OCI-LY1 (cell line): Measurements from ENCODE around the gene UBL3.

Experiments
- H2AFZ ChIP-seq: fragments of 200-600 bp; sonication (generic), shearing (Covaris generic); 2 replicates; pipeline ENCODE4 v1.6.0; 2014; ENCODE audit warnings: antibody characterized with exemption, mild to moderate bottlenecking, low read length
- H3F3A ChIP-seq: fragments of 200-600 bp; sonication (generic), shearing (Covaris generic); 2 replicates; pipeline ENCODE4 v1.6.0; 2014; ENCODE audit warnings: mild to moderate bottlenecking, antibody characterized with exemption, low read length, moderate library complexity; ENCODE audit not compliant: insufficient read depth
- H3K27ac ChIP-seq: fragments of 200-600 bp; sonication (generic); 2 replicates; pipeline ENCODE4 v1.5.1; 2014; ENCODE audit warnings: low read length, mixed run types, mild to moderate bottlenecking, low read depth; ENCODE audit not compliant: poor library complexity, severe bottlenecking
- H3K27me3 ChIP-seq: fragments of 200-600 bp; sonication (generic); 2 replicates; pipeline ENCODE4 v1.6.0; 2014; ENCODE audit warnings: antibody characterized with exemption, mild to moderate bottlenecking, low read length, moderate library complexity; ENCODE audit not compliant: insufficient read depth
- H3K36me3 ChIP-seq: fragments of 200-600 bp; sonication (generic); 2 replicates; pipeline ENCODE4 v1.6.1; 2014; ENCODE audit warnings: mild to moderate bottlenecking, antibody characterized with exemption, low read length, moderate library complexity, mixed read lengths; ENCODE audit not compliant: insufficient read depth
- H3K4me1 ChIP-seq: fragments of 200-600 bp; sonication (generic); 2 replicates; pipeline ENCODE4 v1.5.1; 2014; ENCODE audit warnings: mild to moderate bottlenecking, low read length, moderate library complexity; ENCODE audit not compliant: insufficient read depth, severe bottlenecking
- H3K4me2 ChIP-seq: fragments of 200-600 bp; sonication (generic), shearing (Covaris generic); 2 replicates; pipeline ENCODE4 v1.6.1; 2014; ENCODE audit warnings: low read length
- H3K4me3 ChIP-seq: fragments of 200-600 bp; sonication (generic); 2 replicates; pipeline ENCODE4 v1.5.1; 2014; ENCODE audit warnings: low read length, low read depth, mild to moderate bottlenecking, mixed read lengths; ENCODE audit not compliant: poor library complexity, severe bottlenecking
- H3K79me2 ChIP-seq: fragments of 200-600 bp; shearing (Covaris generic); 2 replicates; pipeline ENCODE4 v1.6.1; 2016; ENCODE audit warnings: mixed run types, low read length, mixed read lengths; ENCODE audit not compliant: insufficient read depth
- H3K9ac ChIP-seq: fragments of 200-600 bp; sonication (generic), shearing (Covaris generic); 2 replicates; pipeline ENCODE4 v1.6.1; 2014; ENCODE audit warnings: mild to moderate bottlenecking, low read length, mixed read lengths
- H3K9me2 ChIP-seq: fragments of 200-600 bp; sonication (generic), shearing (Covaris generic); 2 replicates; pipeline ENCODE4 v1.6.1; 2014; ENCODE audit warnings: low read depth, mild to moderate bottlenecking, low read length, mixed read lengths
- H3K9me3 ChIP-seq: fragments of 200-600 bp; shearing (Covaris generic); 2 replicates; pipeline ENCODE4 v1.6.1; 2014; ENCODE audit warnings: low read length, mixed read lengths
- H4K20me1 ChIP-seq: fragments of 200-600 bp; sonication (generic), shearing (Covaris generic); 2 replicates; pipeline ENCODE4 v1.6.0; 2016; ENCODE audit warnings: mild to moderate bottlenecking, low read length; ENCODE audit not compliant: insufficient read depth
- CTCF ChIP-seq: fragments of 200-600 bp; sonication (generic), shearing (Covaris generic); IDR thresholded peaks from 2 replicates; pipeline ENCODE4 v1.5.1; 2017; ENCODE audit warnings: mild to moderate bottlenecking, antibody characterized with exemption, low read length, moderate library complexity, mixed read lengths
- EZH2 ChIP-seq: fragments of 200-600 bp; sonication (generic), shearing (Covaris generic); IDR thresholded peaks from 2 replicates; pipeline ENCODE4 v1.8.0; 2017; ENCODE audit warnings: borderline replicate concordance, mixed run types, mild to moderate bottlenecking, antibody characterized with exemption, low read length, moderate library complexity, mixed read lengths

The UBL3 gene

GRCh38 chr13:29882076-29882475, 31.7 kb upstream of the UBL3 start:
- Histone ChIP-seq H3F3A (no peaks in the 10 kb centered on the region), H3K9me3 (no peaks in the 10 kb centered on the region), H3K9ac (no peak overlapping the region), H3K27me3 (peaks cover 4% of the 10 kb centered on the region; the same call in 1 of the 2 replicates), H3K4me3 (no peak overlapping the region), H3K79me2 (no peaks in the 10 kb centered on the region), H3K4me1 (no peaks in the 10 kb centered on the region), H4K20me1 (no peaks in the 10 kb centered on the region), H3K4me2 (no peak overlapping the region), H3K27ac (no peak overlapping the region), H3K9me2 (no peaks in the 10 kb centered on the region), H3K36me3 (no peaks in the 10 kb centered on the region), H2AFZ (no peak overlapping the region)
- TF ChIP-seq CTCF, result no peak
- TF ChIP-seq EZH2, result no peak

- Histone ChIP-seq H3K36me3 (no peaks in the 10 kb centered on the region), H3K4me1 (no peaks in the 10 kb centered on the region), H3K9ac (no peak overlapping the region), H3K9me3 (no peaks in the 10 kb centered on the region), H3K27ac (no peak overlapping the region), H3K79me2 (no peaks in the 10 kb centered on the region), H3K9me2 (no peaks in the 10 kb centered on the region), H2AFZ (no peak overlapping the region), H3K4me2 (no peak overlapping the region), H3K27me3 (no peaks in the 10 kb centered on the region), H3F3A (no peaks in the 10 kb centered on the region), H3K4me3 (no peak overlapping the region), H4K20me1 (no peaks in the 10 kb centered on the region)
- no peak for TF ChIP-seq CTCF
- TF ChIP-seq EZH2, result no peak
Observed at GRCh38 chr13:29878101-29878500, 27.7 kb upstream of the UBL3 start.

- no peaks in the 10 kb centered on the region for H3K4me1 ChIP-seq
- H2AFZ ChIP-seq, result no peak overlapping the region
- no peak overlapping the region for H3K27ac ChIP-seq
- no peak overlapping the region for H3K9ac ChIP-seq
- H4K20me1 ChIP-seq, result no peaks in the 10 kb centered on the region
- TF ChIP-seq CTCF (no peak), EZH2 (no peak)
- no peaks in the 10 kb centered on the region for H3K27me3 ChIP-seq
- H3K4me2 ChIP-seq, result no peak overlapping the region
- H3F3A ChIP-seq, result no peaks in the 10 kb centered on the region
- H3K36me3 ChIP-seq, result no peaks in the 10 kb centered on the region
- H3K4me3 ChIP-seq, result no peak overlapping the region
- H3K9me2 ChIP-seq, result no peaks in the 10 kb centered on the region
- H3K79me2 ChIP-seq, result no peaks in the 10 kb centered on the region
- no peaks in the 10 kb centered on the region for H3K9me3 ChIP-seq
Observed at GRCh38 chr13:29877456-29878078, 27.1 kb upstream of the UBL3 start.
